K562 (cell line): ENCODE results near the gene COX10. TPM values are rescaled to one million over a fixed set of nuclear protein-coding genes. Genes with fewer than 3 reads are reported as not detected.

Experiments
- ATAC-seq: fragments of 200-7000 bp; cut with Tn5 transposase; 3 replicates; pipeline ENCODE4 v1.9.1; 2020; ENCODE audit warnings: moderate library complexity
- BruUV-seq: library from RNA; stranded (reverse); fragments of 400-500 nt; replicated peaks from 2 replicates; lab custom pipeline; 2021; lab: Mats Ljungman, UMichigan
- CTCF ChIA-PET: fragments of 300-600 bp; formaldehyde crosslinking; extraction: SDS; loops from one replicate; lab custom pipeline; 2021; ENCODE audit warnings: low intra/inter-chr PET ratio; lab: Yijun Ruan, JAX
- POLR2A ChIA-PET: fragments of 300-600, 350-650 bp; sonication (Branson Sonifier 250); formaldehyde crosslinking; extraction: SDS; loops from one replicate; lab custom pipeline; 2021; ENCODE audit warnings: antibody characterized with exemption, inconsistent platforms; lab: Yijun Ruan, JAX
- DNase-seq, 4 experiments: peaks; one replicate each; pipeline versions ENCODE4 v3.0.0 to v3.0.0-alpha.2; 2011 to 2018; ENCODE audit warnings: low spot score in 3 of 4, mixed read lengths in 3 of 4; ENCODE audit errors: extremely low read depth in 1 of 4
- FAIRE-seq: peaks from 2 replicates; lab custom pipeline; 2011; peaks lifted over from hg19 to GRCh38; lab: Jason Lieb, UNC
- H2AFZ ChIP-seq: 2 replicates; pipeline ENCODE4 v1.6.0; 2011; ENCODE audit warnings: low read depth, low read length, control low read depth, inconsistent platforms
- H3K27ac ChIP-seq: fragments of 200-600 bp; 3 replicates; pipeline ENCODE4 v1.8.0; 2011; ENCODE audit warnings: low read depth, mild to moderate bottlenecking, control low read depth, inconsistent platforms, low read length, moderate library complexity, mixed read lengths; ENCODE audit errors: extremely low read depth
- H3K27me3 ChIP-seq, 2 experiments: fragments of 300-600 bp in 1 of 2; 2 replicates in 1 of 2; 3 replicates in 1 of 2; pipeline versions ENCODE4 v1.6.0 to v1.8.0; 2011; ENCODE audit warnings: inconsistent platforms in 2 of 2, low read length in 2 of 2, mild to moderate bottlenecking in 1 of 2, mixed read lengths in 1 of 2, moderate library complexity in 1 of 2; ENCODE audit not compliant: control insufficient read depth in 2 of 2, insufficient read depth in 2 of 2
- H3K36me3 ChIP-seq: fragments of 300-600 bp; 3 replicates; pipeline ENCODE4 v1.8.0; 2011; ENCODE audit warnings: mild to moderate bottlenecking, low read length, inconsistent platforms; ENCODE audit not compliant: control insufficient read depth, insufficient read depth
- H3K4me1 ChIP-seq, 2 experiments: fragments of 200-600 bp in 1 of 2; replicated peaks in 1 of 2; 2 replicates in 1 of 2; 3 replicates in 1 of 2; pipeline versions ENCODE4 v1.5.1 to v1.8.0; 2011; ENCODE audit warnings: inconsistent platforms in 2 of 2, low read length in 2 of 2, mild to moderate bottlenecking in 1 of 2, mixed read lengths in 1 of 2, moderate library complexity in 1 of 2; ENCODE audit not compliant: control insufficient read depth in 2 of 2, insufficient read depth in 2 of 2
- H3K4me2 ChIP-seq: 2 replicates; pipeline ENCODE4 v1.6.1; 2011; ENCODE audit warnings: low read length, control low read depth, inconsistent platforms, mixed read lengths; ENCODE audit not compliant: insufficient read depth
- H3K4me3 ChIP-seq: fragments of 200-600 bp; sonication (generic), shearing (Covaris generic); 2 replicates; pipeline ENCODE4 v1.5.1; 2016; ENCODE audit warnings: control low read depth, inconsistent platforms
- H3K79me2 ChIP-seq: fragments of 200-600 bp; 3 replicates; pipeline ENCODE4 v1.8.0; 2011; ENCODE audit warnings: low read length, inconsistent platforms; ENCODE audit not compliant: control insufficient read depth, insufficient read depth
- H3K9ac ChIP-seq, 2 experiments: 2 replicates each; pipeline versions ENCODE4 v1.6.0 to v1.6.1; 2011; ENCODE audit warnings: low read depth in 2 of 2, low read length in 2 of 2, control low read depth in 1 of 2, inconsistent platforms in 1 of 2, mild to moderate bottlenecking in 1 of 2, mixed read lengths in 1 of 2; ENCODE audit not compliant: insufficient read depth in 1 of 2
- H3K9me1 ChIP-seq: one replicate; pipeline ENCODE4 v1.6.0; 2011; ENCODE audit warnings: inconsistent platforms, mild to moderate bottlenecking, low read length, moderate library complexity; ENCODE audit not compliant: control insufficient read depth, insufficient read depth
- H3K9me3 ChIP-seq: replicated peaks from 2 replicates; pipeline ENCODE4 v1.5.1; 2011; ENCODE audit warnings: low read depth, low read length, inconsistent platforms; ENCODE audit not compliant: control insufficient read depth, insufficient read depth
- H4K20me1 ChIP-seq: replicated peaks from 2 replicates; pipeline ENCODE4 v1.6.1; 2011; ENCODE audit warnings: low read length, inconsistent platforms, mixed read lengths; ENCODE audit not compliant: control insufficient read depth, insufficient read depth
- ETS2 ChIP-seq: IDR thresholded peaks from 2 replicates; pipeline ENCODE4 v1.6.1; 2016; ENCODE audit warnings: borderline replicate concordance, missing genetic modification characterization, mild to moderate bottlenecking, moderate library complexity, missing compliant biosample characterization; ENCODE audit not compliant: poor library complexity, severe bottlenecking
- PRPF4 ChIP-seq: fragments of 200-400 bp; formaldehyde crosslinking; IDR thresholded peaks from one replicate; pipeline ENCODE4 v1.6.1; 2017; ENCODE audit warnings: low read length, low read depth, mild to moderate bottlenecking; ENCODE audit not compliant: insufficient read depth, poor library complexity, severe bottlenecking
- SMARCA4 ChIP-seq: fragments of 450-650 bp; IDR thresholded peaks from 2 replicates; pipeline ENCODE4 v1.6.1; 2016
- ZNF175 ChIP-seq: fragments of 200-800 bp; sonication (Bioruptor generic); IDR thresholded peaks from 2 replicates; pipeline ENCODE4 v1.6.1; 2016; ENCODE audit warnings: low read depth, mild to moderate bottlenecking, missing genetic modification characterization, missing compliant biosample characterization
- ZNF212 ChIP-seq: fragments of 450-650 bp; formaldehyde crosslinking; IDR thresholded peaks from 2 replicates; pipeline ENCODE4 v1.4.0; 2020; ENCODE audit warnings: mild to moderate bottlenecking
- WGBS: fragments of 100-300 bp; shearing (Covaris generic); methylation state at CpG from one replicate; pipeline ENCODE4 v1.1.6; 2016; ENCODE audit warnings: low coverage, mixed read lengths; ENCODE audit not compliant: insufficient coverage; ENCODE audit errors: missing lambda C conversion rate; 5-methylcytosine and 5-hydroxymethylcytosine counted together
- in situ Hi-C: fragments of 300-500 bp; cut with MboI; formaldehyde crosslinking; loops from 4 replicates; pipeline ENCODE4 v1.15.0; 2018; ENCODE audit warnings: inconsistent platforms, mixed read lengths
- intact Hi-C: fragments of 100-400 bp; cut with micrococcal nuclease; formaldehyde crosslinking; loops from 2 replicates; pipeline ENCODE4 v1.14.2; 2022
- polyA plus RNA-seq, 8 experiments: library from polyadenylated mRNA; depleted of rRNA in 4 of 8; stranded (reverse) in 5 of 8; unstranded in 3 of 8; fragments of >200 nt; fragmentation: Nextera tagmentation in 2 of 8; fragmentation: Illumina TruSeq in 1 of 8; extraction: Ambion mirVana in 2 of 8; extraction: Trizol in 1 of 8; gene quantifications; 2 replicates each; pipeline versions ENCODE4 v1.2.1 to v1.2.3, GENCODE V29; 2011 to 2014; ENCODE audit warnings: inconsistent platforms in 1 of 8, missing spikeins in 1 of 8
- total RNA-seq, 7 experiments: library from RNA; depleted of rRNA in 6 of 7; stranded (reverse); fragments of >200 nt in 6 of 7; fragmentation: Illumina TruSeq in 2 of 7; extraction: Trizol in 2 of 7; gene quantifications; 2 replicates each; pipeline versions ENCODE4 v1.2.1 to v1.2.3, GENCODE V29; 2011 to 2021; ENCODE audit warnings: low replicate concordance in 1 of 7

Gene COX10
- total and polyA plus RNA-seq, 9 of the 15 experiments (the other 6 are each of a cell fraction or from before 2014, with no cell fraction given) = 10.3 to 26.4 (median 17.8) TPM

GRCh38 chr17:14198013-14198412, 128.7 kb downstream of the COX10 start:
- intact Hi-C loops = no loop called here
- POLR2A ChIA-PET = no interaction called here
- DNase-seq = no peak
- no peak for TF ChIP-seq ZNF175 (CRISPR knock-in tag)
- TF ChIP-seq, all 486 proteins: peak for 0
- Histone ChIP-seq H3K36me3 (0 out of 3 replicates have a peak, but pooled peaks cover 7% of the 10 kb centered on the region), H3K4me3 (no peak overlapping the region), H3K27ac (no peak overlapping the region), H3K9ac (peak overlapping the region in 1 of 2 experiments; percentile 58; a peak in 1 of 4 replicates), H2AFZ (no peak overlapping the region), H3K4me2 (no peak overlapping the region), H3K4me1 (no peaks in the 10 kb centered on the region; a peak in 2 of 5 replicates), H3K27me3 (no peaks in the 10 kb centered on the region), H3K9me1 (no peaks in the 10 kb centered on the region), H3K79me2 (no peaks in the 10 kb centered on the region), H3K9me3 (no peaks in the 10 kb centered on the region), H4K20me1 (0 out of 2 replicates have a peak, but pooled peaks cover 7% of the 10 kb centered on the region)
- FAIRE-seq (no peak), ATAC-seq (no peak)
- CTCF ChIA-PET = no interaction called here
- no TSS peak for BruUV-seq
- in situ Hi-C loops = no loop called here
- 42% methylated on average over 5 of the region's 6 CpGs for WGBS

GRCh38 chr17:14198575-14198974, 129.3 kb downstream of the COX10 start:
- no peak for FAIRE-seq
- 89% methylated on average over 4 of the region's 4 CpGs for WGBS
- Histone ChIP-seq H3K9me1 (no peaks in the 10 kb centered on the region), H3K9me3 (no peaks in the 10 kb centered on the region), H3K27me3 (no peaks in the 10 kb centered on the region), H3K27ac (no peak overlapping the region), H2AFZ (no peak overlapping the region), H4K20me1 (0 out of 2 replicates have a peak, but pooled peaks cover 10% of the 10 kb centered on the region), H3K4me3 (no peak overlapping the region), H3K4me2 (no peak overlapping the region), H3K4me1 (peaks cover under 1 to 4% of the 10 kb centered on the region in 2 experiments; a peak in 3 of 5 replicates), H3K36me3 (0 out of 3 replicates have a peak, but pooled peaks cover 7% of the 10 kb centered on the region), H3K79me2 (no peaks in the 10 kb centered on the region), H3K9ac (no peak overlapping the region)
- ChIA-PET CTCF (no interaction called here), POLR2A (no interaction called here)
- in situ Hi-C loops = no loop called here
- no peak for ATAC-seq
- BruUV-seq = no TSS peak
- DNase-seq = no peak
- intact Hi-C loops = no loop called here
- TF ChIP-seq SMARCA4 = no peak
- no peak for TF ChIP-seq PRPF4
- no peak for TF ChIP-seq ZNF212 (CRISPR knock-in tag)
- TF ChIP-seq ETS2 (tag) = no peak
